ENCODE data around the gene PTGR2.

DNA sequence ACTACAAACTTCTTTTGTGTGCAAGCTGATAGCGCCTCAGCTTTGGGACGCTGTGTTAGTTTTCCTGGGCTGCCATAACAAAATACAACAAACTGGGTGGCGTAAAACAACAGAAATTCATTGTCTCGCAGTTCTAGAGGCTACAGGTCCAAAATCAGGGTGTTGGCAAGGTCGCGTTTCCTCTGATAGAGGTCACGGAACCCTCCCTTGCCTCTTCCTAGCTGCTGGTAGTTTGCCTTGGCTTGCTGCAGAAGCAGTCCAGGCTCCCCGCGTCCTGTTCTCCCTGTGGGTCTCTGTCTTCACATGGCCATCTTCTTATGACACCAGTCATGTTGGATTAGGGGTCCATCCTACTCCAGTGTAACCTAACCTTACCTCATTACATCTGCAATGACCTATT, 32.8 kb upstream of the PTGR2 start:
- no peak for TF ChIP-seq GATA2 (IDR thresholded peaks at IDR 0.05; ENCODE audit: low read depth, low read length)
- no peak for TF ChIP-seq GATA3 (IDR thresholded peaks at IDR 0.05; ENCODE audit: low read depth, low read length)

All from SH-SY5Y (cell line).